ENCODE data around the gene IL1RAPL1. TPM values are rescaled to one million over a fixed set of nuclear protein-coding genes. Genes with fewer than 3 reads are reported as not detected.
A peak's percentile ranks its signal among the peaks of the same experiment; 100 is the strongest.

The IL1RAPL1 gene
- polyA plus RNA-seq, 1 donor from 2014 or later, result not detected

GRCh38 chrX:28848707-28849106, 261.5 kb downstream of the IL1RAPL1 start:
- Histone ChIP-seq H3K9ac (ENCODE audit: low read length) (no peak overlapping the region), H3K36me3 (ENCODE audit: insufficient read depth, low read length) (no peaks in the 10 kb centered on the region), H3K9me2 (ENCODE audit: insufficient read depth, low read length) (no peaks in the 10 kb centered on the region), H4K20me1 (ENCODE audit: insufficient read depth) (no peaks in the 10 kb centered on the region), H3K9me3 (ENCODE audit: low read length) (no peaks in the 10 kb centered on the region), H3K4me3 (ENCODE audit: low read length) (no peak overlapping the region), H2AFZ (ENCODE audit: low read depth, low read length) (no peak overlapping the region), H3K4me2 (ENCODE audit: low read length) (no peak overlapping the region), H3K27ac (ENCODE audit: low read length) (no peak overlapping the region), H3K27me3 (ENCODE audit: insufficient read depth, low read depth, low read length) (no peaks in the 10 kb centered on the region), H3F3A (ENCODE audit: insufficient read depth, low read length, poor library complexity, severe bottlenecking) (no peaks in the 10 kb centered on the region), H3K79me2 (replicated peaks; ENCODE audit: insufficient read depth, low read length) (no peaks in the 10 kb centered on the region)
- TF ChIP-seq, protein P1, sequence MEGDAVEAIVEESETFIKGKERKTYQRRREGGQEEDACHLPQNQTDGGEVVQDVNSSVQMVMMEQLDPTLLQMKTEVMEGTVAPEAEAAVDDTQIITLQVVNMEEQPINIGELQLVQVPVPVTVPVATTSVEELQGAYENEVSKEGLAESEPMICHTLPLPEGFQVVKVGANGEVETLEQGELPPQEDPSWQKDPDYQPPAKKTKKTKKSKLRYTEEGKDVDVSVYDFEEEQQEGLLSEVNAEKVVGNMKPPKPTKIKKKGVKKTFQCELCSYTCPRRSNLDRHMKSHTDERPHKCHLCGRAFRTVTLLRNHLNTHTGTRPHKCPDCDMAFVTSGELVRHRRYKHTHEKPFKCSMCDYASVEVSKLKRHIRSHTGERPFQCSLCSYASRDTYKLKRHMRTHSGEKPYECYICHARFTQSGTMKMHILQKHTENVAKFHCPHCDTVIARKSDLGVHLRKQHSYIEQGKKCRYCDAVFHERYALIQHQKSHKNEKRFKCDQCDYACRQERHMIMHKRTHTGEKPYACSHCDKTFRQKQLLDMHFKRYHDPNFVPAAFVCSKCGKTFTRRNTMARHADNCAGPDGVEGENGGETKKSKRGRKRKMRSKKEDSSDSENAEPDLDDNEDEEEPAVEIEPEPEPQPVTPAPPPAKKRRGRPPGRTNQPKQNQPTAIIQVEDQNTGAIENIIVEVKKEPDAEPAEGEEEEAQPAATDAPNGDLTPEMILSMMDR (IDR thresholded peaks at IDR 0.05; ENCODE audit: poor library complexity, severe bottlenecking), result no peak
- TF ChIP-seq SMC3 (conservative IDR thresholded peaks at IDR 0.05; ENCODE audit: poor library complexity), result no peak
- TF ChIP-seq, protein P2, sequence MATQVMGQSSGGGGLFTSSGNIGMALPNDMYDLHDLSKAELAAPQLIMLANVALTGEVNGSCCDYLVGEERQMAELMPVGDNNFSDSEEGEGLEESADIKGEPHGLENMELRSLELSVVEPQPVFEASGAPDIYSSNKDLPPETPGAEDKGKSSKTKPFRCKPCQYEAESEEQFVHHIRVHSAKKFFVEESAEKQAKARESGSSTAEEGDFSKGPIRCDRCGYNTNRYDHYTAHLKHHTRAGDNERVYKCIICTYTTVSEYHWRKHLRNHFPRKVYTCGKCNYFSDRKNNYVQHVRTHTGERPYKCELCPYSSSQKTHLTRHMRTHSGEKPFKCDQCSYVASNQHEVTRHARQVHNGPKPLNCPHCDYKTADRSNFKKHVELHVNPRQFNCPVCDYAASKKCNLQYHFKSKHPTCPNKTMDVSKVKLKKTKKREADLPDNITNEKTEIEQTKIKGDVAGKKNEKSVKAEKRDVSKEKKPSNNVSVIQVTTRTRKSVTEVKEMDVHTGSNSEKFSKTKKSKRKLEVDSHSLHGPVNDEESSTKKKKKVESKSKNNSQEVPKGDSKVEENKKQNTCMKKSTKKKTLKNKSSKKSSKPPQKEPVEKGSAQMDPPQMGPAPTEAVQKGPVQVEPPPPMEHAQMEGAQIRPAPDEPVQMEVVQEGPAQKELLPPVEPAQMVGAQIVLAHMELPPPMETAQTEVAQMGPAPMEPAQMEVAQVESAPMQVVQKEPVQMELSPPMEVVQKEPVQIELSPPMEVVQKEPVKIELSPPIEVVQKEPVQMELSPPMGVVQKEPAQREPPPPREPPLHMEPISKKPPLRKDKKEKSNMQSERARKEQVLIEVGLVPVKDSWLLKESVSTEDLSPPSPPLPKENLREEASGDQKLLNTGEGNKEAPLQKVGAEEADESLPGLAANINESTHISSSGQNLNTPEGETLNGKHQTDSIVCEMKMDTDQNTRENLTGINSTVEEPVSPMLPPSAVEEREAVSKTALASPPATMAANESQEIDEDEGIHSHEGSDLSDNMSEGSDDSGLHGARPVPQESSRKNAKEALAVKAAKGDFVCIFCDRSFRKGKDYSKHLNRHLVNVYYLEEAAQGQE (IDR thresholded peaks at IDR 0.05; ENCODE audit: borderline replicate concordance), result no peak
- no peak for TF ChIP-seq TAF1 (IDR thresholded peaks at IDR 0.05; ENCODE audit: low read depth)
- no peak for TF ChIP-seq MXI1 (conservative IDR thresholded peaks at IDR 0.05; ENCODE audit: poor library complexity, severe bottlenecking)
- no peak for TF ChIP-seq POLR2AphosphoS5 (IDR thresholded peaks at IDR 0.05)
- TF ChIP-seq RAD21 (conservative IDR thresholded peaks at IDR 0.05), result no peak
- no peak for TF ChIP-seq EP300 (conservative IDR thresholded peaks at IDR 0.05; ENCODE audit: poor library complexity, severe bottlenecking)
- no peak for TF ChIP-seq EZH2 (IDR thresholded peaks at IDR 0.05; ENCODE audit: borderline replicate concordance, insufficient read depth, low read length, poor library complexity, severe bottlenecking)

- no peak overlapping the region for H3K4me3 ChIP-seq (ENCODE audit: low read length)
- no peaks in the 10 kb centered on the region for H3K9me2 ChIP-seq (ENCODE audit: insufficient read depth, low read length)
- H3K36me3 ChIP-seq (ENCODE audit: insufficient read depth, low read length), result no peaks in the 10 kb centered on the region
- no peak overlapping the region for H2AFZ ChIP-seq (ENCODE audit: low read depth, low read length)
- no peaks in the 10 kb centered on the region for H3K9me3 ChIP-seq (ENCODE audit: low read length)
- H3K9ac ChIP-seq (ENCODE audit: low read length), result no peak overlapping the region
- H3K27me3 ChIP-seq (ENCODE audit: insufficient read depth, low read depth, low read length), result no peaks in the 10 kb centered on the region
- peak; percentile 48 for TF ChIP-seq POLR2AphosphoS5 (IDR thresholded peaks at IDR 0.05)
- TF ChIP-seq, protein P1 (IDR thresholded peaks at IDR 0.05; ENCODE audit: poor library complexity, severe bottlenecking), result no peak
- no peak for TF ChIP-seq SMC3 (conservative IDR thresholded peaks at IDR 0.05; ENCODE audit: poor library complexity)
- TF ChIP-seq EP300 (conservative IDR thresholded peaks at IDR 0.05; ENCODE audit: poor library complexity, severe bottlenecking), result peak; percentile 11
- H3K4me2 ChIP-seq (ENCODE audit: low read length), result no peak overlapping the region
- H3K27ac ChIP-seq (ENCODE audit: low read length), result no peak overlapping the region
- no peaks in the 10 kb centered on the region for H3K79me2 ChIP-seq (replicated peaks; ENCODE audit: insufficient read depth, low read length)
- no peaks in the 10 kb centered on the region for H4K20me1 ChIP-seq (ENCODE audit: insufficient read depth)
- H3F3A ChIP-seq (ENCODE audit: insufficient read depth, low read length, poor library complexity, severe bottlenecking), result no peaks in the 10 kb centered on the region
Measured at GRCh38 chrX:28850955-28851354, 263.7 kb downstream of the IL1RAPL1 start.
